Cardiac fibroblast (primary cell): ENCODE measurements around the gene SCN8A.

Experiments used
- DNase-seq, 2 donors: peaks; one replicate each; pipeline versions ENCODE4 v3.0.0 to v3.0.0-alpha.2; 2010; ENCODE audit warnings: low read depth in 2 of 2
- H3K4me3 ChIP-seq, 2 donors: replicated peaks in 1 of 2; 1 replicate in 1 of 2; 2 replicates in 1 of 2; pipeline ENCODE4 v1.5.1; 2011; ENCODE audit warnings: low read depth in 2 of 2, low read length in 2 of 2, mild to moderate bottlenecking in 2 of 2, moderate library complexity in 1 of 2
- CTCF ChIP-seq: IDR thresholded peaks from one replicate; pipeline ENCODE4 v1.5.1; 2011; ENCODE audit warnings: low read depth, mild to moderate bottlenecking, low read length, inconsistent platforms

SCN8A gene

GRCh38 chr12:51833448-51834227, 242.6 kb downstream of the SCN8A start:
- DNase-seq, result no peak
- TF ChIP-seq CTCF, result no peak
- H3K4me3 ChIP-seq, result no peak overlapping the region

- DNase-seq, result no peak
- H3K4me3 ChIP-seq, result no peak overlapping the region
- no peak for TF ChIP-seq CTCF
These were observed 243.4 kb downstream of the SCN8A start for GRCh38 chr12:51834411-51834810.

GRCh38 chr12:51836041-51836826, 245.2 kb downstream of the SCN8A start:
- no peak for DNase-seq
- TF ChIP-seq CTCF, result no peak
- H3K4me3 ChIP-seq, result no peak overlapping the region

GRCh38 chr12:51836827-51837173, 245.8 kb downstream of the SCN8A start:
- H3K4me3 ChIP-seq, result no peak overlapping the region
- no peak for TF ChIP-seq CTCF
- no peak for DNase-seq

- no peak for DNase-seq
- no peak overlapping the region for H3K4me3 ChIP-seq
- TF ChIP-seq CTCF, result no peak
These were observed 246.3 kb downstream of the SCN8A start for GRCh38 chr12:51837286-51837685.

- H3K4me3 ChIP-seq, result no peak overlapping the region
- TF ChIP-seq CTCF, result no peak
- DNase-seq, result no peak
These were observed 247.0 kb downstream of the SCN8A start for GRCh38 chr12:51838036-51838435.
